Posterior cingulate gyrus (tissue), 11 donors: Measurements from ENCODE around the gene NEK4.
A peak's percentile ranks its signal among the peaks of the same experiment; 100 is the strongest.
"Not testable (repeated sequence)": the region's sequence is repeated elsewhere in the genome, so short reads cannot be mapped to it uniquely, and the experiment has no call there.

Source experiments
- DNase-seq, 10 donors: peaks; one replicate each; pipeline versions ENCODE4 v3.0.0 to v3.0.0-alpha.2; 2020 to 2021; ENCODE audit warnings: mixed read lengths in 3 of 10
- intact Hi-C: fragments of 100-400 bp; cut with DNase I; formaldehyde crosslinking; loops from one replicate; pipeline ENCODE4 v1.15.1; 2023

NEK4 gene

DNA sequence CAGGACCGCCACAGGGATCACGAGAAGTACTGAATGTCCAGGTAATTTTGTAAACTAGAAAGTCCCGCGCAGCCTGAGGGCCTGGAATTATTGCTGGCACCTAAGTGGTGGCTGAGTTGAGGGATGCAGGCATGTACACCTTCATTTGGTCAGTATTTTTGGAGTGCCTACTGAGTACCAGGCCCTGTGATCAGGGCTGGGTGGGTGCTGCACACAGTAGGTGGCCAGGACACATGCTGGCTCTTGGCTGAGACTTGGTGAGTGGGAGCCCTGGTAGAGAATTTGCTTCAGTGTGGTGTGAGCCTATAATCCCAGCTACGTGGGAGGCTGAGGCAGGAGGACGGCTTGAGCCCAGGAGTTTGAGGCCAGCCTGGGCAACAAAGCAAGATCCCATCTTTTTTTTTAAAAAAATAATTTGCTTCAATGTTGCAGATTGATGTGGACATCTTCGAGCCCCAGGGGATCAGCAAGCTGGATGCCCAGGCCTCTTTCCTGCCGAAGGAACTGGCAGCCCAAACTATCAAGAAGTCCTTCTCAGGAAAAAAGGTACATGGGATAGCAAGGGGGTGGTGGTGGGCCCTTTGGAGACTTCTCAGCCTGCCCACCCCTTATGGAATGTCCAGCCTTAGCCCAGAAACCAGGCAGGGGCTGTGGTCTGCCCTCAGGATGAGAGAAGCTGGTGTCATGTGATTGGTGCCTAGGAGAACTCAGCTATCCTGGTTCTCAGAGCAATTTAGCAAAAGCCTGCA is 9.3 kb upstream of the NEK4 start:
- intact Hi-C loops: no loop called here

DNA sequence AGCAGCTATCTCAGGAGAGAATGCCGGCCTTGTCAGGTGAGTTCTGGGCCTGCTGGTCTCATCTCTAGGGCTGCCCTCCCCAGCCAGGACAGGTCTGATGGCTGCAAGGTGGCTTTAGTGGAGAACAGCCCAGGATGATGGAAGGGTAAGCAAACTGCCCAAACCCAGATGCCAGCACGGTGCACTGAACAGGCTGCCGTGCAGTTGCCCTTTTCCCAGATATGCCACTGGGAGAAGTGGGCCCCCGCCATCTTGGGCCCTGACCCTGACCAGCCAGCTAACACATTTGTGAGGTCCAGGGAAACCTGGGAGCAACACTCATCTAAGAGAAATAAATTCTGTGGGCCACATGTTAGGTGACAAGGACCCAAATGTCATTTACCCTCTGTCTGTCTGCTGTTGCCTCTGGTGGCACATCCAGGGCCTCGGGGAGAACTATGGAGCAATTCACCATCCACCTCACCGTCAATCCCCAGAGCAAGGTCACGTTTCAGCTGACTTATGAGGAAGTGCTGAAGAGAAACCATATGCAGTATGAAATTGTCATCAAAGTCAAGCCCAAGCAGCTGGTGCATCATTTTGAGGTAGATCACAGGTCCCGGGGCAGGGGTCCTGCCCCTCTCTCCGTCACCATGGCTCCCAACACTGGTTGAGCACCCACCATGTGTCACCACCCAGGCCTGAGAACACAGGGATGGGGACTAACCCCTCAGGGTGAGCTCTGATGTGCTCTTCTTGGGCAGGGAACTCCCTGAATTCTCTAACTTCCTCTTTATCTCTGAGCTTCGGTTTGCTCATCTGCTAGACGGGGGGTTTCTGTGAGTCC is 8.5 kb upstream of the NEK4 start:
- intact Hi-C loops: no loop called here
- peak in 2 of 10 donors; percentile 5 to 50 for DNase-seq

More for the DNA sequence above, 9.3 kb upstream of the NEK4 start:
- DNase-seq: peak in 3 of 10 donors; percentile 1 to 47 (median 1)

DNA sequence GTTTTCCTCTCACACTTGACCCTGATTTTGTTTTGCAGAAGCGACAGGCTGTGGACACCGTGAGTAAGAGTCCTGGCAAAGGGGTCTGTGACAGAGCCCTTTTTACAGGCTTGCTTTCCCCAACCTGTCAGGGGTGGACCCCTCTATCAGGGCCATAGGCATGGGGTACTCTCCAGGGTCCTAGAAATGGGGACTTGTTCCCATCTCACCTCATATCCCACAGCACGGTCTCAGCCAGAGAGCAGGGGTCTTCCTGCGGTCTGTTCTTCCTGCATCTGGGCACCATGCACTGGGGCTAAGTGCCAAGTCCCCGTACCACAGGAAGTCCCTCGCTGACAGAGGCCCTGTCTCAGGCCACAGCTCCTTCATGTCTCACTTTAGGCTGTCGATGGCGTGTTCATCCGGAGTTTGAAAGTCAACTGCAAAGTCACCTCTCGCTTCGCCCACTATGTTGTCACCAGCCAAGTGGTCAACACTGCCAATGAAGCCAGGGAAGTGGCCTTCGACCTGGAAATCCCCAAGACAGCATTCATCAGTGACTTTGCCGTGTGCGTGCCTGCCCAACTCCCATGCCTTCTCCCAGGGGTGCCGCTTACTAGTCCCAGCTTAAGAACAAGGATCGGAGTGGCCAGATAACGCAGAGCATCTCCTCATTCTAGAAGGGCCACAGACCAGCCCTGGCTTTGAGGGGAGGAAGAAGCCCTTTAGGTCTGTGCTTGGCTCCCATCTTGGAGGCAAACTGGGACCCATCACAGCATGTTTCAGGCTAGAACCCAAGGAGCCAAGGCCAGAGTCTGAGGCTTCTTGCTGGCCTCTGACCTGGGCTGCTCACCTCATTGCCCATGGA is 7.4 kb upstream of the NEK4 start:
- intact Hi-C loops: no loop called here
- peak in 2 of 10 donors; percentile 2 to 52 for DNase-seq

DNA sequence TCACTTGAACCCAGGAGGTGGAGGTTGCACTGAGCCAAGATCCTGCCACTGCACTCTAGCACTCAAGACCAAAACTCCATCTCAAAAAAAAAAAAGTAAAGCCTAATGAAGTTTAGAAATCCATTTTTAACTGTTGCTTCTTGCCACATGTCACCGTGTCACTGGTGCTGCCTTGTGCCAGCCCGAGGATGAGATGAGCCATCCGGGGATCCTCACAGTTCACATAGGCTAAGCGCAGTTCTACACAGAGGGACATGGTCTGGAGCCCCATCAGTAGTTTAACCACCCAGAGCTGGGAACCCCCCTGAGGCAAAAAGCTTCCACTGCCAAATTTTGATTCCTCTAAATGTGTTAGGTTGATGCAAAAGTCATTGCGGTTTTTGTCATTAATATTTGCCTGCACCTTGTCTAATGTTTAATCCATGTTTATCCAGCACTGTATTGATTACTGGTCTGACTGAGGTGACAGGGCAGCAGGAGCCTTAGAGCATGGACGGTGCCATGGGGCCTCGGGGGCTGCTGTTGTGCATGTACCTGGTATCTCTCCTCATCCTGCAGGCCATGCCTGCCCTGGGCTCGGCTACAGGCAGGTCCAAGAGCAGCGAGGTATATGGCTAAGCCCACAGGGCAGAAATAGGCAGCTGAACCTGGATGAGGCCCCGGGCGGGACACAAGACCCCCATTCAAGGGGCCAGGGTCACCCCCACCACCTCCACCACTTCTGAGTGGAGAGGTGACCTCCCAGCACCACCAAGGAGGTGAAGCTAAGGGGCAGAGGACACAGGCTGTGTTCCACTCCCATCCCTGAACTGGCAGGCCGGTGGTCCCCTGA is 6.6 kb upstream of the NEK4 start, which contains the start of gene ITIH1:
Gene ITIH1 (plus strand): TSS at position 473 of the 832 bp plus-strand sequence. CDS start 17 bp downstream, at position 490.
- intact Hi-C loops: no loop called here
- peak in 3 of 10 donors; percentile 5 to 65 (median 47) for DNase-seq

DNA sequence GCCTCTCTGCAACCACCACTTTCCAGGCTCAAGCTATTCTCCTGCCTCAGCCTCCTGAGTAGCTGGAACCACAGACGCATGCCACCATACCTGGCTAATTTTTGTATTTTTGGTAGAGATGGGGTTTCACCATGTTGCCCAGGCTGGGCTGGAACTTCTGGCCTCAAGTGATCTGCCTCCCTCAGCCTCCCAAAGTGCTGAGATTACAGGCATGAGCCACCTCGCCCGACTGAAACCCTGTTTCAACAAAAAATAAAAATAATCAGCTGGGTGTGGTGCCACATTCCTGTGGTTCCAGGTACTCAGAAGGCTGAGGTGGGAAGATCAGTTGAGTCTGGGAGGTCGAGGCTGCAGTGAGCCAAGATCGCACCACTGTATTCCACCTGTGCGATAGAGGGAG is 5.7 kb upstream of the NEK4 start:
- intact Hi-C loops: not testable (repeated sequence)
- peak in 2 of 10 donors; percentile 2 to 31 for DNase-seq

DNA sequence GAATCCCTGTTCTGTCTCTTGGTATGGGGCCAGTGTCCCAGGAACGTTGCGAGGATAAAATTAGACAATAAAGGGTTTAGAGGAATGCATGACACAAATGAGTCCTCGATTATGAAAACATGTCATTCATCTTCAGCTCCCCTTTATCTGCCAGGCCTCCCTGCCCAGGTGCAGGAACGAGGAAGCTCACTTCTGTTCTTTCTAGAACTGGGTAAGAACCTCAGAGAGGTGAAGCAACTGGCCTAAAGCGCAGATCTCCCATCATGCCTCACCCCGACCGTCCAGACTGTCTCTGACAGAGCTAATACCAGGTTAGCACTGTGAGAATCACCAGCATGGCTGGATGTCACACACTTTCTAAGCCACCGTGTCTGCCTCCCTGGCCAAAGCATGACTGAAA is 5.1 kb upstream of the NEK4 start:
- peak in 2 of 10 donors; percentile 1 to 74 for DNase-seq

DNA sequence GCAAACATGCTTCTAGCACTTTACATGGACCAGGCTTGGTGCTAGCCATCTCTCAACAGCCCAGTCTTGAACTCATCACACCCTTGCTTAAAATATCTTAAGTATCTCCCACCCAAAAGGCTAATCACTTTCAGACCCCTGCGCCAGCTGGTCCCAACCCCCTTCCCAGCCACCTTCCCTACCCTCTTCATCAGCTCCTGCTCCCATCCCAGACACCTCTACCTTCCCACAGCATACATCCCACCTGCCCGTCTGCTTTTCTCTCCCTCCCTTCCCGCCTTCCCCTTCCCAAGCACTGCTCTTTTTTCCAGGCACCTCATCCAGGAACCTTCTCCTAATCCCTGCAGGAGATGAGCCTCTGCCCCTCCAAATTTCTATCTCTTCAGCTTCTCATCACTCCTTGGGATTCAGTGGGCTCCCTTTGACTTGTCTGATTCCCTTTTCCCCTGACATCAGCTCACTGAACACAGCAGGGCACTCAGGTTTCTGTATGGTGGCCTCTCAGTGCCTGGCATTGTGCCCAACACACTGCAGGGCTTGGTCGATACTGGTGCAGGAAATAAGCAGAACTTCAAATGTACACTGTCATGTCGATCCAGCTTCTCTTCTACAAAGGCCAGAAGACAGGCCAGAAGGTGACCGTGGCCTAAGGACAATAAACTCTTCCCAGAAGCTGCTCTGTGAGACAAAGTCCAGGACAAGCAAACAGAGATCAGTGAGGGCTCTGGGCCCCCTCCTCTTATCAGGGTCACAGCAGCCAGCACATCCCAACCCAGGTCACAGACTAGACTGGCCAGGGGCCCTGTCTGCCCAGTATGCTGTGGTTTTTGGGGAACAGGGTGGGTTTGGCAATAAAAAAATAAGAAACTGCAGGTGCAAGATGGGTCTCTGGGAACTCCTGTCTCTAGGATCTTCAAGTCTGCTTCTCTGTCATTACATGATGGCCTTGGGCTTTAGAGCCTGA is 4.4 kb upstream of the NEK4 start:
- peak in 3 of 10 donors; percentile 4 to 52 (median 48) for DNase-seq
- intact Hi-C loops: no loop called here

More for the DNA sequence above, 5.1 kb upstream of the NEK4 start:
- intact Hi-C loops: no loop called here

DNA sequence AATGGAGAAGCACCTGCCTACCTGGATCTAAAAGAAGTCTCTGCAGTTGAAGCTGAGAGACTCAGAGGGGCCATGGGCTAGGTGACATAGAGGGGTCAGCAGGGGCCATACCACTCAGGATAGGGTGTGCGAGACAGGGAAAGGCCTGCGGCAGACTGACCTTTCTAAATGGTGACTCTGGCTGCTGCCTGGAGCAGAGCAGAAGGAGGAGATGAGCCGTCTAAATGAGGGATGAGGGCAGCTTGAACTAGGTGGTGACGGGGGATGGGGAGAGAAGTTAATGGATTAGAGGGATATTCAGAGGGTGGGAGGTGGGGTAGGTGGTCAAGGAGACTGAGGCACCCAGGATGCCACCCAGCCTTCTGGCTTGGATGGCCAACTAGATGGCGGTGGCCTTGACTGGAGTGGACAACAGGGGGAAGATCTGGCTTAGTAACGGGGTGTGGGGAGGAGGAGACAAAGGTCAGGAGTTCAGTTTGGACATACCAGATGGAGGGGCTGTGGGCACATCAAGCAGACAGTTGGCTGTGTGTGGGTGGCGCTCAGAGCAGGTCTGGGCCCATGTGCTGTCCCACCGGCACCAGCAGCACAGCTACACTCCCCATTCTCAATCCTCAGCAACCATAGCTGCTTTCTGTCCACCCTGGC is 3.5 kb upstream of the NEK4 start:
- intact Hi-C loops: no loop called here
- DNase-seq: peak in 2 of 10 donors; percentile 1 to 55

DNA sequence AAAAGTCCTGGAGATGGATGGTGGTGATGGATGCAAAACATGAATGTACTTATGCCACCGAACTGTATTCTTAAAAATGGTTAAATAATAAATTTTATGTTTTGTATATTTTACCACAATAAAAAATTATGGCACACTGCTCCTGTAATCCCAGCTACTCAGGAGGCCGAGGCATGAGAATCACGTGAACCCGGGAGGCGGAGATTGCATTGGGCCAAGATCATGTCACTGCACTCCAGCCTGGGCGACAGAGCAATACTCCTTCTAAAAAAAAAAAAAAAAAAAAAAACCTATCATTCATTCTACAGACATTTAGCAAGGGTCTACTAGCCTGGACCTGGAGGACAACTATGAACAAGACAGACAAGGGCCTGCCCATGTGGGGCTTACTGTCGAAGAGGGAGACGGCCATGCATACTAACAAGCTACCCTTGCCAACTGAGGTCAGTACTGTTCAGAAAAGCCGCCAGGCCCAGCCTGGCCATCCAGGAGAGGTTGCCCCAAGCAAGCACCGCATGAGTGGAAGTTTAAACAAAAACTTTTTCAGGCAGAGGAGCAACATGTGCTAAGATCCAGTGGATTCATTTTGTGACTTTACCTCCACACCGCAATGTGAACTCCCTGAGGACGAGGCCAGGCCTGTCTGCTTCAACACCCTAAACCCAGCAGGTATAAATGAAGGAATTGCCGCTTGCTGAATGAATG is 2.8 kb upstream of the NEK4 start:
- peak in 2 of 10 donors; percentile 2 to 69 for DNase-seq
- intact Hi-C loops: no loop called here

DNA sequence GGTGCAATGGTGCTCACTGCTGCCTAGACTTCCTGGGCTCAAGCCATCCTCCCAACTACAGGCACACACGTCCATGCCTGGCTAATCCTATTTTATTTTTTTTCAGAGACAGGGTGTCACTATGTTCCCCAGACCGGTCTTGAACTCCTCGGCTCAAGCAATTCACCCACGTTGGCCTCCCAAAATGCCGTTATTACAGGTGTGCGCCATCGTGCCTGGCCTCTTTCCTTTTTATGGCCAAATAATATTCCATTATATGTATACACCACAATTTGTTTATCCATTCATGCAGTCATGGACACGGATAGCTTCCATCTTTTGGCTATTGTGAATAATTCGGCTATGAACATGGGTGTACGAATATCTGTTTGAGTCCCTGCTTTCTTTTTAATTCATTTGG is 962 bp upstream of the NEK4 start:
- peak in 1 of 10 donors; percentile 18 for DNase-seq
- intact Hi-C loops: loop anchor here (2.0 kb wide), 1 partner anchor 67 kb away; the partner anchor contains the start of gene GLT8D1

DNA sequence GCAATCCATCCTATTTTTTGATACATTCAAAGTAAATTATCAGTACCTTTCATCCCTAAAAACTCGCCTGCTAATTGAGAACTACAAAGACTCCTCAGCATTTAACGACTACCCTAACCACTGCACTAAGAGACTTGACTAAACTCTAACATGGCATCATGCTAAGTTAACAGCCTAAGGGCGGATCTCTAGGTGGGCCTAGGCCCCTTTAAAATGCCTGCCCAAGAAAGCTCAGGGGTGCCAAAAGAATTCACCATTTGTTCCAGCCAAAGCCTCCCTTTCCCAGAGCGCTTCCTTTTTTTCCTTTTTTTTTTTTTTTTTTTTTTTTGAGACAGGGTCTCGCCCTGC is 568 bp upstream of the NEK4 start:
- DNase-seq: peak in 1 of 10 donors; percentile 35
- intact Hi-C loops: loop anchor here (2.0 kb wide), 1 partner anchor 67 kb away; the partner anchor contains the start of gene GLT8D1

DNA sequence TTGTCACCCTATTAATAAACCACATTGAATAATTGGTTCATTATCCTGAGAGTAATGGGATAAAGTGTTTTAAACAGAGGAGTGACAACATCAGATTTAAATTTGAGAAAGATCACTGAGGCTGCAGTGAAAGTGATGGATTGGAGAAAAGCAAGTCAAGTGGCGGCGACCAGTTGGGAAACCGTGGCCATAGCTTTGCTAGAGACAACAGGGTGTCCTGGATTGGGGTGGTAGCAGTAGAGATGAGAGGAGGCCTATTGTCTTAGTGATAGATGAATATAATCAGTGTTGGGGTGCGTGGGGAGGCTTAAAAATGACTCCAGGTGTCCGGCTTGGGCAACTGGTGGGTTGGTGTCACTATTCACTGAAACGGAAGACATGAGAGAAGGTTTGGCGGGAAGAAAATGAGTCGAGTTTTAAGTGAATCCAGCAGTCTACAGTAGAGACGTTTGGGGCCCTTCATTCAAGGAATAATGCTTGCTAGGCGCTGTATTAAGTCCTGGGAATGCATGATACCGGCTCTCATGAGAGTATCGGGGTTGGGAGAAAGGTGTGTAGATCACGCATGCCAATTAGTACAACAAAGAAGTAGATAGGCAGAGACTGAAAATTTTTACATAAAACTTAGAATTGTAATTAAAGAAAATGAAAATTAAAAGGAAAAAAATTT is 819 bp downstream of the NEK4 start:
- no peak for DNase-seq
- intact Hi-C loops: loop anchor here (2.0 kb wide), 1 partner anchor 65 kb away; the partner anchor contains the start of gene GLT8D1

DNA sequence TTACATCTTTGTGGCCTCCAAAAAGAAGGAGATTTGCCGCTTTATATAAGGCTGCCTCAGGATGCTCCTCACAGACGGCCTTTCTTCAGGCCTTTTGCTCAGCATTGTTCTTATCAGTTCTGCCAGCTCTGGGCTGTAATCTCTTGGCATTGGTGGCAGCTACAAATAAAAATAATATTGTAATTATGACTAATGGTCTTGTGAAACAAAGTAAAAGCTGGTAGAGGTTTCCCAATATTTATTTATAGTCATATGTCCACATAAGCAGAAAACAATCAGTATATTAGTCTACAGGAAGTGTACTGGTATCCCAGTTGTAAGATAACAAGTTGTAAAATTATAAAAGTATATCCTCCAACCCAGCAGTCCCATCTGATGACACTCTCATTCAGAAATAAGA is 7.3 kb downstream of the NEK4 start:
- DNase-seq: no peak
- intact Hi-C loops: no loop called here

DNA sequence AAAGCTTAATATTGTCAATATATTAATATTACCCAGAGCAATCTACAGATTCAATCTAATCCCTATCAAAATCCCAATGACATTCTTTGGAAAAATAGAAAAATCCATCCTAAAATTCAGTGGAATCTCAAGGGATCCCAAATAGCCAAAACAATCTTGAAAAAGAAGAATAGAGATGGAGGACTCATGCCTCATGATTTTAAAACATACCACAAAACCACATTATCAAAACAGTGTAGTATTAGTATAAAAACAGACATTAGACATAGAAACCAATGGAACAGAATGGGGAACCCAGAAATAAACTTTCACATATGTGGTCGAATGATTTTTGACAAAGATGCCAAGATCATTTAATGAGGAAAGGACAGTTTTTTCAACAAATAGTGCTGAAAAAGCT is 14.6 kb downstream of the NEK4 start:
- no peak for DNase-seq
- intact Hi-C loops: no loop called here

DNA sequence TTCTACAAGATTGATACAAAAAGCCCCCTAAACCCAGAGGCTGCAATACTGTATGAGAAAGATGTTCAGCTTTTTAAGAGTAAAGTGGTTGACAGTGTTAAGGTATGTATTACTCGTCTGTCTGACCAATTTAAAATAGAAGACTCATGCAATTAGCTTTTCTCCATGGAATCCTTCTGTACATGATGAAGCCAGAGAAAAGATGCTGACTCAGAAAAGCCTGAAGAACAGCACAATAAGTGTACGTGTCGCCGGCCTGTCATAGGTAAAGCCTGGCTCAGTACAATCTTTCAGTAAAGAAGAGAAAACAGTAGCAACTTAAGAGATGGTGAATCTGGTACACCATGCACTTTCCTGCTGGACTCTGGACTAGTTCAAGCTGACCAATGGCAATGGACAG is 16.4 kb downstream of the NEK4 start:
- DNase-seq: no peak
- intact Hi-C loops: no loop called here

DNA sequence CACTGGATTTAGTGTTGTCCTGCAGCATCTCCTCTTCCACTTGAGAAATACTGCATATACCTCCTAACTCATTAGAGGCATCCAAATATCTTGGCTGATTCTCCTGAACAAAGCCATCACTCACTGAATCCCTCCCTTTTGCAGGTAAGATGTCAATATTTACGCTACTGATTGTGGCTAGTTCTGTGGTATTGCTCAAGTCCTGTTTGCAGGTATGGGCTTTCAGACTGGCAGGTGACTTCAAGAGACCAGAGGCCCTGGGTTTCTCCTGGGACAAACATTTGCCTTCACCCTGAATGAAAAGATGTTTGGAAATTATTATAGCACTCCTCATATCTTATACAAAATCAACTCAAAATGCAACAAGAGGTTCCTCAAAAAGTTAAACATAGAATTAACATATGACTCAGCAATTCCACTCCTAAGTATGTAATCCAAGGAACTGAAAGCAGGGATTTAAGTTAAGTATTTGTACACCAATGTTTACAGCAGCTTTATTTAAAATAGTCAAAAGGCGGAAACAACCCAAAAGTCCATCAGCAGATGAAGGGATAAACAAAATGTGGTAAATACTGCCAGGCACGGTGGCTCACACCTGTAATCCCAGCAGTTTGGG is 18.6 kb downstream of the NEK4 start:
- no peak for DNase-seq
- intact Hi-C loops: no loop called here
